OCI-LY7 (cell line): Measurements from ENCODE around the gene TAF6. TPM values are rescaled to one million over a fixed set of nuclear protein-coding genes. Genes with fewer than 3 reads are reported as not detected.
"Not testable (repeated sequence)": the region's sequence is repeated elsewhere in the genome, so short reads cannot be mapped to it uniquely, and the experiment has no call there.

Source experiments
- BruUV-seq: library from RNA; stranded (reverse); fragments of 400-500 nt; replicated peaks from 2 replicates; lab custom pipeline; 2021; lab: Mats Ljungman, UMichigan
- CTCF ChIA-PET: fragments of 300-600 bp; sonication (Branson Sonifier 250); formaldehyde crosslinking; loops from one replicate; lab custom pipeline; 2022; ENCODE audit warnings: antibody characterized with exemption; ENCODE audit not compliant: unreplicated experiment; lab: Charles Lee
- POLR2A ChIA-PET: fragments of 300-600 bp; sonication (Branson Sonifier 250); formaldehyde crosslinking; loops from one replicate; lab custom pipeline; 2022; ENCODE audit warnings: antibody characterized with exemption; lab: Charles Lee
- DNase-seq: peaks from one replicate; pipeline ENCODE4 v3.0.0-alpha.2; 2015; ENCODE audit warnings: low spot score
- H2AFZ ChIP-seq: fragments of 200-600 bp; sonication (generic), shearing (Covaris generic); 2 replicates; pipeline ENCODE4 v1.6.1; 2014; ENCODE audit warnings: mild to moderate bottlenecking, antibody characterized with exemption, low read length, moderate library complexity
- H3K27ac ChIP-seq: fragments of 200-600 bp; sonication (generic); 2 replicates; pipeline ENCODE4 v1.5.1; 2014; ENCODE audit warnings: mixed run types, low read depth, mild to moderate bottlenecking, moderate library complexity, low read length, inconsistent platforms; ENCODE audit not compliant: poor library complexity, severe bottlenecking
- H3K36me3 ChIP-seq: fragments of 200-600 bp; sonication (generic); 2 replicates; pipeline ENCODE4 v1.6.1; 2014; ENCODE audit warnings: mild to moderate bottlenecking, antibody characterized with exemption, low read length, moderate library complexity, mixed read lengths; ENCODE audit not compliant: insufficient read depth
- H3K4me1 ChIP-seq: fragments of 200-600 bp; sonication (generic); 2 replicates; pipeline ENCODE4 v1.5.1; 2014; ENCODE audit warnings: mild to moderate bottlenecking, low read length; ENCODE audit not compliant: insufficient read depth, poor library complexity, severe bottlenecking
- H3K4me2 ChIP-seq: fragments of 200-600 bp; sonication (generic); 2 replicates; pipeline ENCODE4 v1.6.1; 2014; ENCODE audit warnings: mild to moderate bottlenecking, low read length
- H3K4me3 ChIP-seq: fragments of 200-600 bp; sonication (generic); 2 replicates; pipeline ENCODE4 v1.5.1; 2014; ENCODE audit warnings: mild to moderate bottlenecking, low read depth, low read length; ENCODE audit not compliant: poor library complexity, severe bottlenecking
- H3K79me2 ChIP-seq: fragments of 200-600 bp; sonication (generic); 2 replicates; pipeline ENCODE4 v1.6.1; 2016; ENCODE audit warnings: low read depth, mild to moderate bottlenecking, low read length, moderate library complexity, mixed read lengths; ENCODE audit not compliant: insufficient read depth
- H3K9me2 ChIP-seq: fragments of 200-600 bp; sonication (generic); 2 replicates; pipeline ENCODE4 v1.6.1; 2016; ENCODE audit warnings: mild to moderate bottlenecking, low read length, mixed read lengths; ENCODE audit not compliant: insufficient read depth
- H3K9me3 ChIP-seq: fragments of 200-600 bp; sonication (generic); 2 replicates; pipeline ENCODE4 v1.6.1; 2014; ENCODE audit warnings: mild to moderate bottlenecking, mixed run types, low read length, mixed read lengths
- H4K20me1 ChIP-seq: fragments of 200-600 bp; sonication (generic); 2 replicates; pipeline ENCODE4 v1.6.1; 2014; ENCODE audit warnings: mild to moderate bottlenecking, antibody characterized with exemption, low read length, moderate library complexity, mixed read lengths; ENCODE audit not compliant: insufficient read depth
- CTCF ChIP-seq: fragments of 200-600 bp; sonication (generic); conservative IDR thresholded peaks from 2 replicates; pipeline ENCODE4 v1.5.1; 2014; ENCODE audit warnings: mild to moderate bottlenecking, antibody characterized with exemption, low read length, moderate library complexity, mixed read lengths
- EZH2phosphoT487 ChIP-seq: fragments of 200-600 bp; sonication (generic); IDR thresholded peaks from 2 replicates; pipeline ENCODE4 v1.6.1; 2018; ENCODE audit warnings: low read depth, borderline replicate concordance, mild to moderate bottlenecking, mixed run types, antibody characterized with exemption, low read length, moderate library complexity, mixed read lengths
- intact Hi-C: fragments of 100-400 bp; cut with micrococcal nuclease; formaldehyde crosslinking; loops from one replicate; pipeline ENCODE4 v1.10.0; 2022; ENCODE audit not compliant: unreplicated experiment
- total RNA-seq, 2 experiments: library from RNA; depleted of rRNA in 1 of 2; stranded (reverse); fragments of >200 nt in 1 of 2; shearing (Covaris generic) in 1 of 2; gene quantifications; 2 replicates each; pipeline ENCODE4 v1.2.3, GENCODE V29; 2014 to 2022

The TAF6 gene
- total RNA-seq, 2 experiments from 2014 or later: 28.0 to 71.0 TPM

- Histone ChIP-seq H3K4me3 (no peak overlapping the region), H3K4me1 (peaks cover 38% of the 10 kb centered on the region), H4K20me1 (no peaks in the 10 kb centered on the region), H3K36me3 (no peaks in the 10 kb centered on the region), H3K9me2 (no peaks in the 10 kb centered on the region), H3K27ac (no peak overlapping the region), H3K4me2 (peak overlapping the region; percentile 60; the same call in 1 of the 2 replicates), H3K79me2 (no peaks in the 10 kb centered on the region), H3K9me3 (no peaks in the 10 kb centered on the region), H2AFZ (peak overlapping the region; percentile 27; the same call in 1 of the 2 replicates)
- DNase-seq: peak; percentile 78
- ChIA-PET POLR2A (interaction anchor here (0.5 to 0.9 kb wide), 3 partner anchors 29 to 781 kb away, joined by 3 to 5 read pairs (median 4); partner anchors contain the start of genes AP4M1 and MCM7), CTCF (interaction anchor here (0.6 to 1.7 kb wide), 4 partner anchors 29 to 160 kb away, joined by 3 to 4 read pairs (median 3); partner anchors contain the start of gene AP4M1)
- peak; percentile 81 for TF ChIP-seq CTCF
- no peak for TF ChIP-seq EZH2phosphoT487
- intact Hi-C loops: loop anchor here (1.0 to 10.0 kb wide), 3 partner anchors 139 to 214 kb away; no protein-coding TSS in a partner anchor
- BruUV-seq: no TSS peak
Measured at GRCh38 chr7:100130608-100131453, 11.7 kb upstream of the TAF6 start.

GRCh38 chr7:100130220-100130607 is 11.1 kb upstream of the TAF6 start:
- not testable (repeated sequence) for H3K4me2 ChIP-seq, H3K79me2 ChIP-seq
- POLR2A ChIA-PET: interaction anchor here (0.5 to 0.9 kb wide), 3 partner anchors 29 to 781 kb away, joined by 3 to 5 read pairs (median 3); partner anchors contain the start of genes AP4M1 and MCM7

GRCh38 chr7:100128637-100128963 is 9.4 kb upstream of the TAF6 start:
- H3K79me2 ChIP-seq: peaks cover 8% of the 10 kb centered on the region; the same call in 1 of the 2 replicates
- intact Hi-C loops: loop anchor here (5.0 kb wide), 1 partner anchor 46 kb away; the partner anchor contains the start of gene ZNF3
- H3K27ac ChIP-seq: peak overlapping the region; percentile 94
- TF ChIP-seq EZH2phosphoT487 (no peak), CTCF (no peak)
- CTCF ChIA-PET: interaction anchor here (0.8 kb wide), 1 partner anchor 90 kb away, joined by 3 read pairs; no protein-coding TSS in a partner anchor
- peaks cover 12% of the 10 kb centered on the region; the same call in 1 of the 2 replicates for H3K36me3 ChIP-seq
- peak overlapping the region; percentile 91 for H3K4me2 ChIP-seq
- H3K9me2 ChIP-seq: no peaks in the 10 kb centered on the region
- H3K4me1 ChIP-seq: peaks cover 56% of the 10 kb centered on the region
- peak; percentile 20 for DNase-seq
- no peaks in the 10 kb centered on the region for H3K9me3 ChIP-seq
- H3K4me3 ChIP-seq: peak overlapping the region; percentile 73
- BruUV-seq: no TSS peak
- no peak overlapping the region for H2AFZ ChIP-seq
- POLR2A ChIA-PET: interaction anchor here (0.6 to 2.0 kb wide), 6 partner anchors 8 to 46 kb away, joined by 3 to 7 read pairs (median 4); partner anchors contain the start of genes COPS6 and LAMTOR4
- no peaks in the 10 kb centered on the region for H4K20me1 ChIP-seq

More at GRCh38 chr7:100130220-100130607, 11.1 kb upstream of the TAF6 start:
- H3K4me1 ChIP-seq: peaks cover 44% of the 10 kb centered on the region
- H4K20me1 ChIP-seq, H3K9me2 ChIP-seq, BruUV-seq, H3K36me3 ChIP-seq, H3K27ac ChIP-seq, H2AFZ ChIP-seq, H3K9me3 ChIP-seq, DNase-seq, H3K4me3 ChIP-seq: not testable (repeated sequence)
- intact Hi-C loops: loop anchor here (5.0 to 10.0 kb wide), 2 partner anchors 138 to 215 kb away; no protein-coding TSS in a partner anchor
- CTCF ChIA-PET: interaction anchor here (1.3 to 1.7 kb wide), 2 partner anchors 28 to 48 kb away, joined by 3 to 4 read pairs; partner anchors contain the start of gene AP4M1
